ENCODE results near the gene USP34. TPM values are rescaled to one million over a fixed set of nuclear protein-coding genes. Genes with fewer than 3 reads are reported as not detected.
"Not testable (repeated sequence)": the region's sequence is repeated elsewhere in the genome, so short reads cannot be mapped to it uniquely, and the experiment has no call there.

USP34 gene
- total RNA-seq, 2 experiments from 2014 or later, result 59.4 to 64.2 TPM

- H3K9me3 Mint-ChIP-seq, H3K27me3 Mint-ChIP-seq, DNase-seq, H3K27ac Mint-ChIP-seq, H3K4me3 Mint-ChIP-seq, H3K4me1 Mint-ChIP-seq: not testable (repeated sequence)
- peaks cover 24% of the 10 kb centered on the region for H3K36me3 Mint-ChIP-seq
Measured at GRCh38 chr2:61148091-61148490, 322.8 kb downstream of the USP34 start.

DNA sequence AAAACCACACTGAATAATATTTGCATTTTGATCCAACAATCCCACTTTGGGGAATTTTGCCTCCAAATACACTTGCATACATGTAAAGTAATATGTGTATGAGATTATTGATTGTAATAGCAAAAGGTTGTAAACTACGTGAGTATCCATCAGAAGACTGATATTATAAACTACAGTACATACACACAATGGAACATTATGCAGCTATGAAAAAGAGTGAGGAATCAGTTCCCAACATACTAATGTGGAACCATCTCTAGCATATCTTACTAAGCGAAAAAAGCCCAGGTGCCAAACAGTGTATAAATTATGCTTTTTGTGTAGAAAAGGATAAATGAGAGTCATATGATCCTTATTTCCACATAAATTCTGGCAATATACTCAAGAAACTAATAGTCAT lies 324.9 kb downstream of the USP34 start:
- Mint-ChIP-seq H3K4me3 (peak overlapping the region; percentile 76), H3K9me3 (no peaks in the 10 kb centered on the region), H3K27ac (no peak overlapping the region), H3K4me1 (peaks cover 10% of the 10 kb centered on the region), H3K36me3 (peaks cover 19% of the 10 kb centered on the region), H3K27me3 (no peaks in the 10 kb centered on the region)
- no peak for DNase-seq

GRCh38 chr2:61144697-61145268 lies 326.1 kb downstream of the USP34 start:
- Mint-ChIP-seq H3K36me3 (peaks cover 14% of the 10 kb centered on the region), H3K27me3 (no peaks in the 10 kb centered on the region), H3K27ac (peak overlapping the region; percentile 97), H3K4me3 (peak overlapping the region; percentile 95), H3K9me3 (no peaks in the 10 kb centered on the region), H3K4me1 (peaks cover 10% of the 10 kb centered on the region)
- DNase-seq, result peak; percentile 93

DNA sequence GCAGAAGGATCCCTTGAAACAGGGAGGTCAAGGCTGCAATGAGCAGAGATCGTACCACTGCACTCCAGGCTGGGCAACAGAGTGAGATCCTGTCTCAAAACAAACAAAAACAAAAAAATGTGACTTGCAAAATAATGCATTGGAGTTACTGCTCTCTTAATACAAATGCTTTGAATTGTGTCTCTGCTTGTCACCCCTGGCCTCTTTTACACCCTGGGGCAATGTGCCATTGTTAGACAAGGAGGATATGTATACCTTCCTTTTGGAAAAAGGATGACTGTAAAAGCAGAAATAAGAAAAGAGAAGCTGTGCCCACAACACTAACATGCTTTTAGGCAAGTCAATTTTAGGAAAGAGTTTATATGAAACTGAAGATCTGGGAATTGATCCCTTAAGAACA lies 329.7 kb downstream of the USP34 start:
- no peaks in the 10 kb centered on the region for H3K9me3 Mint-ChIP-seq
- no peak overlapping the region for H3K4me3 Mint-ChIP-seq
- H3K4me1 Mint-ChIP-seq, result peaks cover 6% of the 10 kb centered on the region
- no peak for DNase-seq
- H3K36me3 Mint-ChIP-seq, result peaks cover 9% of the 10 kb centered on the region
- no peaks in the 10 kb centered on the region for H3K27me3 Mint-ChIP-seq
- no peak overlapping the region for H3K27ac Mint-ChIP-seq

DNA sequence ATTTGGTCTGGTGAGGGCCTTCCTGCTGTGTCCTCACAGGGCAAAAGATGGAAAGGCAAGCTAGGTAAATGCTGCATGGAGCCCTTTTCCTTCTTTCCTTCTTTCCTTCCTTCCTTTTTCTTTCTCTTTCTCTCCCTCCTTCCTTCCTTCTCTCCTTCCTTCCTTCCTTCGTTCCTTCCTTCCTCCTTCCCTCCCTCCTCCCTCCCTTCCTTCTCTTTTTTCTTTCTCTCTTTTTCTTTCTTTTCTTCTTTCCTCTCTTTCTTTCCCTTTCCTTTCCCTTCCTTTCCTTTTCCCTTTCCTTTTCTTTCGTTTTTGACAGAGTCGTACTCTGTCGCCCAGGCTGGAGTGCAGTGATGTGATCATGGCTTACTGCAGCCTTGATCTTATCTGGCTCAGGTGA lies 332.0 kb downstream of the USP34 start:
- H3K27me3 Mint-ChIP-seq, result no peaks in the 10 kb centered on the region
- H3K9me3 Mint-ChIP-seq, result no peaks in the 10 kb centered on the region
- H3K27ac Mint-ChIP-seq, result no peak overlapping the region
- no peak overlapping the region for H3K4me3 Mint-ChIP-seq
- peaks cover 2% of the 10 kb centered on the region for H3K4me1 Mint-ChIP-seq
- DNase-seq, result no peak
- H3K36me3 Mint-ChIP-seq, result peaks cover 4% of the 10 kb centered on the region

Other genes with a start within 250 kb of the USP34 start
- gene XPO1, start 67.3 kb upstream of the USP34 start, total RNA-seq, result 100 to 1,000 TPM; 232 to 237 TPM

All from activated naive CD8-positive, alpha-beta T cell treated with anti-CD3 and anti-CD28 coated beads for 36 hours (primary cell).